SK-N-SH (cell line): Measurements from ENCODE around the gene SLPI. TPM values are rescaled to one million over a fixed set of nuclear protein-coding genes. Genes with fewer than 3 reads are reported as not detected.

Source experiments
- CTCF ChIA-PET: fragments of 300-600, 350-600 bp; formaldehyde crosslinking; extraction: SDS; loops from one replicate; lab custom pipeline; 2021; lab: Yijun Ruan, JAX
- POLR2A ChIA-PET: fragments of 350-600 bp; sonication (Branson Sonifier 250); formaldehyde crosslinking; extraction: SDS; loops from one replicate; lab custom pipeline; 2020; ENCODE audit warnings: antibody characterized with exemption, inconsistent platforms; lab: Yijun Ruan, JAX
- DNase-seq: peaks from one replicate; pipeline ENCODE4 v3.0.0; 2012
- H2AFZ ChIP-seq: fragments of 200-600 bp; sonication (generic); 2 replicates; pipeline ENCODE4 v1.8.1; 2016; ENCODE audit warnings: antibody characterized with exemption, mild to moderate bottlenecking, low read depth
- H3F3A ChIP-seq: fragments of 200-600 bp; sonication (generic); replicated peaks from 2 replicates; pipeline ENCODE3; 2016; ENCODE audit warnings: antibody characterized with exemption, mild to moderate bottlenecking; ENCODE audit not compliant: insufficient read depth
- H3K27ac ChIP-seq, 2 experiments: fragments of 200-500 bp in 1 of 2; fragments of 200-600 bp in 1 of 2; sonication (Bioruptor generic) in 1 of 2; sonication (generic), shearing (Covaris generic) in 1 of 2; 2 replicates each; pipeline versions ENCODE4 v1.5.1 to v1.6.1; 2014 to 2016; ENCODE audit warnings: low read depth in 2 of 2, inconsistent platforms in 1 of 2, low read length in 1 of 2, mild to moderate bottlenecking in 1 of 2, mixed read lengths in 1 of 2
- H3K27me3 ChIP-seq: fragments of 200-600 bp; sonication (generic), shearing (Covaris generic); 2 replicates; pipeline ENCODE4 v1.6.1; 2016; ENCODE audit warnings: mixed run types; ENCODE audit not compliant: insufficient read depth
- H3K36me3 ChIP-seq, 2 experiments: fragments of 200-500 bp in 1 of 2; fragments of 200-600 bp in 1 of 2; sonication (Bioruptor generic) in 1 of 2; sonication (generic) in 1 of 2; replicated peaks in 1 of 2; 2 replicates each; pipeline versions ENCODE3 to v1.5.1; 2014 to 2016; ENCODE audit warnings: low read length in 1 of 2, mild to moderate bottlenecking in 1 of 2; ENCODE audit not compliant: insufficient read depth in 2 of 2, control insufficient read depth in 1 of 2
- H3K4me1 ChIP-seq, 2 experiments: fragments of 200-500 bp in 1 of 2; fragments of 200-600 bp in 1 of 2; sonication (Bioruptor generic) in 1 of 2; sonication (generic), shearing (Covaris generic) in 1 of 2; 2 replicates each; pipeline versions ENCODE4 v1.5.1 to v1.6.1; 2014 to 2016; ENCODE audit warnings: low read depth in 1 of 2, low read length in 1 of 2, mixed run types in 1 of 2; ENCODE audit not compliant: insufficient read depth in 2 of 2, control insufficient read depth in 1 of 2
- H3K4me2 ChIP-seq: fragments of 200-600 bp; sonication (generic), shearing (Covaris generic); 2 replicates; pipeline ENCODE4 v1.6.1; 2017; ENCODE audit warnings: mixed run types
- H3K4me3 ChIP-seq, 2 experiments: fragments of 200-500 bp in 1 of 2; fragments of 200-600 bp in 1 of 2; sonication (Bioruptor generic) in 1 of 2; sonication (generic), shearing (Covaris generic) in 1 of 2; 2 replicates each; pipeline versions ENCODE4 v1.5.1 to v1.8.1; 2014 to 2016; ENCODE audit warnings: low read depth in 2 of 2, inconsistent platforms in 1 of 2, low read length in 1 of 2, mild to moderate bottlenecking in 1 of 2, mixed read lengths in 1 of 2, moderate library complexity in 1 of 2
- H3K79me2 ChIP-seq: fragments of 200-600 bp; sonication (generic); 2 replicates; pipeline ENCODE4 v1.8.1; 2017; ENCODE audit warnings: mild to moderate bottlenecking; ENCODE audit not compliant: insufficient read depth
- H3K9ac ChIP-seq: fragments of 200-600 bp; sonication (generic); 2 replicates; pipeline ENCODE4 v1.6.1; 2017; ENCODE audit warnings: mixed run types
- H3K9me2 ChIP-seq: fragments of 200-600 bp; sonication (generic); 2 replicates; pipeline ENCODE4 v1.6.1; 2017; ENCODE audit warnings: mixed run types
- H3K9me3 ChIP-seq: fragments of 200-600 bp; sonication (generic); 2 replicates; pipeline ENCODE4 v1.6.1; 2017; ENCODE audit warnings: mixed run types, mild to moderate bottlenecking, moderate library complexity
- H4K20me1 ChIP-seq: fragments of 200-600 bp; sonication (generic); 2 replicates; pipeline ENCODE4 v1.6.1; 2017; ENCODE audit warnings: mild to moderate bottlenecking, mixed run types; ENCODE audit not compliant: insufficient read depth
- EZH2phosphoT487 ChIP-seq: fragments of 200-600 bp; sonication (generic); IDR thresholded peaks from 2 replicates; pipeline ENCODE4 v1.6.1; 2017; ENCODE audit warnings: low read depth, mixed run types, mild to moderate bottlenecking, antibody characterized with exemption, moderate library complexity, borderline replicate concordance
- FOSL2 ChIP-seq: IDR thresholded peaks from 2 replicates; pipeline ENCODE4 v1.4.0; 2012; ENCODE audit warnings: low read depth, mild to moderate bottlenecking, moderate library complexity, borderline replicate concordance
- GABPA ChIP-seq: IDR thresholded peaks from 2 replicates; pipeline ENCODE4 v1.4.0; 2012; ENCODE audit warnings: low read depth, mild to moderate bottlenecking
- GATA2 ChIP-seq: sonication (generic); formaldehyde crosslinking; IDR thresholded peaks from 2 replicates; pipeline ENCODE4 v1.5.0; 2020; ENCODE audit warnings: mild to moderate bottlenecking, missing genetic modification reagents
- IRF3 ChIP-seq: fragments of 150-350 bp; IDR thresholded peaks from 2 replicates; pipeline ENCODE4 v1.6.1; 2016; ENCODE audit warnings: mild to moderate bottlenecking, low read depth, low read length
- MXI1 ChIP-seq: IDR thresholded peaks from 2 replicates; pipeline ENCODE4 v1.6.1; 2012; ENCODE audit warnings: mild to moderate bottlenecking, low read depth, low read length, improper control_type of control experiment
- NFIC ChIP-seq: IDR thresholded peaks from 2 replicates; pipeline ENCODE4 v1.4.0; 2012; ENCODE audit warnings: borderline replicate concordance
- RAD21 ChIP-seq: IDR thresholded peaks from 2 replicates; pipeline ENCODE4 v1.6.1; 2012; ENCODE audit warnings: mild to moderate bottlenecking, low read length
- RCOR1 ChIP-seq: fragments of 150-350 bp; IDR thresholded peaks from 2 replicates; pipeline ENCODE4 v1.6.1; 2017; ENCODE audit warnings: antibody characterized with exemption, low read length
- RXRA ChIP-seq: IDR thresholded peaks from 2 replicates; pipeline ENCODE4 v1.4.0; 2012; ENCODE audit warnings: low read depth, mild to moderate bottlenecking, borderline replicate concordance
- SIN3A ChIP-seq: IDR thresholded peaks from 2 replicates; pipeline ENCODE4 v1.6.1; 2012; ENCODE audit warnings: low read depth, mild to moderate bottlenecking, low read length, moderate library complexity, borderline replicate concordance
- SMC3 ChIP-seq: IDR thresholded peaks from 2 replicates; pipeline ENCODE4 v1.6.1; 2012; ENCODE audit warnings: low read depth, low read length, improper control_type of control experiment
- TAF1 ChIP-seq: IDR thresholded peaks from 2 replicates; pipeline ENCODE4 v1.6.1; 2012; ENCODE audit warnings: low read depth, mild to moderate bottlenecking, low read length, moderate library complexity, borderline replicate concordance
- YY1 ChIP-seq: IDR thresholded peaks from 2 replicates; pipeline ENCODE4 v1.4.0; 2012; ENCODE audit warnings: low read depth, mild to moderate bottlenecking
- ZBTB33 ChIP-seq: IDR thresholded peaks from 2 replicates; pipeline ENCODE4 v1.4.0; 2012; ENCODE audit warnings: low read depth, borderline replicate concordance
- WGBS: methylation state at CpG from one replicate; pipeline ENCODE4 v1.1.6; 2017; ENCODE audit warnings: low lambda C conversion rate; 5-methylcytosine and 5-hydroxymethylcytosine counted together
- polyA plus RNA-seq, 3 experiments: library from polyadenylated mRNA; depleted of rRNA; stranded (reverse); fragments of >200 nt; gene quantifications; 2 replicates each; pipeline ENCODE4 v1.2.3, GENCODE V29; 2012
- TF ChIP-seq, protein P1 (sequence below): IDR thresholded peaks from 2 replicates; pipeline ENCODE4 v1.4.0; 2012; ENCODE audit warnings: low read depth, borderline replicate concordance
- TF ChIP-seq, protein P2 (sequence below): fragments of 200-600 bp; sonication (generic); IDR thresholded peaks from 2 replicates; pipeline ENCODE4 v1.6.1; 2017; ENCODE audit warnings: antibody characterized with exemption, mild to moderate bottlenecking, moderate library complexity
- TF ChIP-seq, protein P3 (sequence below): fragments of 150-350 bp; IDR thresholded peaks from 2 replicates; pipeline ENCODE4 v1.6.1; 2017; ENCODE audit warnings: antibody characterized with exemption, low read length, low read depth, borderline replicate concordance

SLPI gene
- polyA plus RNA-seq, 1 of the 3 experiments (the other 2 are of a cell fraction), result not detected

DNA sequence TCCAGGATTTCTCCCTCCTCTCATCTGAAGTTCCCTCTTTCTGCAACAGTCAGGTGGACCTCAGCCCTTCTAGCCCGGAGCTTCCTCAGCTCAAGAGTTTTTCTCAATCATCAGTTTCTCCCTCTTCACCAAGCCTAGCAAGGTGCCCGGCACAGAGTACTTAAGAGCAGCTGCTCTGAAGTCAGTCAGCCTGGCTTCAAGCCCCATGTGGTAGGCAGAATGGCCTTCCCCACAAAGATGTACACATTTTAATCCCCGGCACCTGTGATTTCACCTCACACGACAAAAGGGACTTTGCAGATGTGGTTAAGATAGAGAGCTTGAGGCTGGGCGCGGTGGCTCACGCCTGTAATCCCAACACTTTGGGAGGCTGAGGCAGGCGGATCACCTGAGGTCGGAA is 37.2 kb upstream of the SLPI start:
- no peak for TF ChIP-seq EZH2phosphoT487
- no peak for TF ChIP-seq YY1
- TF ChIP-seq SMC3, result no peak
- no peak for TF ChIP-seq RXRA
- no peak for TF ChIP-seq TAF1
- no peak for TF ChIP-seq ZBTB33
- TF ChIP-seq NFIC, result no peak
- TF ChIP-seq, protein P1, sequence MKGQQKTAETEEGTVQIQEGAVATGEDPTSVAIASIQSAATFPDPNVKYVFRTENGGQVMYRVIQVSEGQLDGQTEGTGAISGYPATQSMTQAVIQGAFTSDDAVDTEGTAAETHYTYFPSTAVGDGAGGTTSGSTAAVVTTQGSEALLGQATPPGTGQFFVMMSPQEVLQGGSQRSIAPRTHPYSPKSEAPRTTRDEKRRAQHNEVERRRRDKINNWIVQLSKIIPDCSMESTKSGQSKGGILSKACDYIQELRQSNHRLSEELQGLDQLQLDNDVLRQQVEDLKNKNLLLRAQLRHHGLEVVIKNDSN, result no peak
- TF ChIP-seq GATA2 (CRISPR knock-in tag), result no peak
- no peak for TF ChIP-seq RCOR1
- TF ChIP-seq IRF3, result no peak
- no peak for TF ChIP-seq MXI1
- ChIA-PET POLR2A (no interaction called here), CTCF (interaction anchor here (0.9 to 7.9 kb wide), 34 partner anchors 12 to 479 kb away, joined by 3 to 113 read pairs (median 4); partner anchors contain the start of genes KCNS1, MATN4, RBPJL and SYS1)
- H3K4me3 ChIP-seq, result no peak overlapping the region
- peaks cover 6% of the 10 kb centered on the region for H3K27me3 ChIP-seq
- no peaks in the 10 kb centered on the region for H3K36me3 ChIP-seq
- H3K4me2 ChIP-seq, result no peak overlapping the region
- H3K79me2 ChIP-seq, result no peaks in the 10 kb centered on the region
- H4K20me1 ChIP-seq, result no peaks in the 10 kb centered on the region
- H3F3A ChIP-seq, result peaks cover 4% of the 10 kb centered on the region
- no peak overlapping the region for H3K9ac ChIP-seq
- no peaks in the 10 kb centered on the region for H3K9me3 ChIP-seq
- 65% methylated on average over 9 of the region's 9 CpGs for WGBS
- H3K4me1 ChIP-seq, result peaks cover 0 to 3% of the 10 kb centered on the region in 2 experiments; a peak in 1 of 4 replicates
- no peak for DNase-seq
- H3K27ac ChIP-seq, result no peak overlapping the region
- H2AFZ ChIP-seq, result no peak overlapping the region
- no peaks in the 10 kb centered on the region for H3K9me2 ChIP-seq

DNA sequence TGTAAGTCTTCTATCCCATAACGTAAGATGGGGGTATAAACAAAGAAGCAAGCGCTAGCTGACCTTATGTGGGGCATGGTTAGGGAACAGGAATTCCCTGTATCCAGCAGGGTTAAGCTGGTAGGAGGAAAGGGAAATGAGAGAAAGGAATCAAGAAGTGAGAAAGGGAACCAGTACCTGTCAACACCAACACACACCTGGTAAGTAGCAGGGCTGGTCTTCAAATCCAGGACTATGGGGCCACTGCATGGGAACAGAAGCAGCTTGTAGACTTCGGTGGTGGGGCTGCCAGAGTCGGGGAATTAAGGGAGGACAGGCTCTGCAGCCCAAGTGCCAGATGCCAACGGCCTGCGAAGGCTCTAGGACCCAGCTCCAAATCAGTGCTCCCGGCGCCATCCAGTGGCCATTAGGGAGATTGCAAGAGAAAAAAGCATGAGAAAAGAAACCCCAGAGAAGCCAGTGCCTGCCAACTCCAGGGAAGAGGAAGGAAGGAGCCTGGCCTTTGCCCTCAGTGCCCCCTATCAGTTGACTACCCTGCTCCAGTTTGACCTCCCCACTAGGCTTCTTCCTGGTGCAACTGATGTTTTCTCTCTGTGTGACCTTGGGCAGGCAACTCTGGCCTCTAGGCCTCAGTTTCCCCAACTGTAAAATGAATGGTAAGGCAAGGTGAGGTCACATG is 36.5 kb upstream of the SLPI start:
- Histone ChIP-seq H3K4me2 (no peak overlapping the region), H3K9ac (no peak overlapping the region), H2AFZ (no peak overlapping the region), H3K79me2 (no peaks in the 10 kb centered on the region), H3K4me3 (no peak overlapping the region; a peak in 1 of 4 replicates), H3F3A (peaks cover 4% of the 10 kb centered on the region), H3K36me3 (no peaks in the 10 kb centered on the region), H3K27ac (no peak overlapping the region), H3K9me3 (no peaks in the 10 kb centered on the region), H4K20me1 (no peaks in the 10 kb centered on the region), H3K9me2 (no peaks in the 10 kb centered on the region), H3K27me3 (peaks cover 6% of the 10 kb centered on the region), H3K4me1 (peaks cover 0 to 3% of the 10 kb centered on the region in 2 experiments; a peak in 1 of 4 replicates)
- ChIA-PET CTCF (interaction anchor here (0.6 to 7.9 kb wide), 55 partner anchors 10 to 480 kb away, joined by 3 to 113 read pairs (median 4); partner anchors contain the start of genes KCNS1, RBPJL and SYS1), POLR2A (no interaction called here)
- WGBS, result 25% methylated on average over 8 of the region's 8 CpGs
- TF ChIP-seq SMC3 (peak; percentile 86), FOSL2 (no peak), IRF3 (no peak), EZH2phosphoT487 (no peak), SIN3A (no peak), RAD21 (peak; percentile 89), GABPA (no peak)
- TF ChIP-seq, protein P2, sequence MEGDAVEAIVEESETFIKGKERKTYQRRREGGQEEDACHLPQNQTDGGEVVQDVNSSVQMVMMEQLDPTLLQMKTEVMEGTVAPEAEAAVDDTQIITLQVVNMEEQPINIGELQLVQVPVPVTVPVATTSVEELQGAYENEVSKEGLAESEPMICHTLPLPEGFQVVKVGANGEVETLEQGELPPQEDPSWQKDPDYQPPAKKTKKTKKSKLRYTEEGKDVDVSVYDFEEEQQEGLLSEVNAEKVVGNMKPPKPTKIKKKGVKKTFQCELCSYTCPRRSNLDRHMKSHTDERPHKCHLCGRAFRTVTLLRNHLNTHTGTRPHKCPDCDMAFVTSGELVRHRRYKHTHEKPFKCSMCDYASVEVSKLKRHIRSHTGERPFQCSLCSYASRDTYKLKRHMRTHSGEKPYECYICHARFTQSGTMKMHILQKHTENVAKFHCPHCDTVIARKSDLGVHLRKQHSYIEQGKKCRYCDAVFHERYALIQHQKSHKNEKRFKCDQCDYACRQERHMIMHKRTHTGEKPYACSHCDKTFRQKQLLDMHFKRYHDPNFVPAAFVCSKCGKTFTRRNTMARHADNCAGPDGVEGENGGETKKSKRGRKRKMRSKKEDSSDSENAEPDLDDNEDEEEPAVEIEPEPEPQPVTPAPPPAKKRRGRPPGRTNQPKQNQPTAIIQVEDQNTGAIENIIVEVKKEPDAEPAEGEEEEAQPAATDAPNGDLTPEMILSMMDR, result peak; percentile 85
- TF ChIP-seq, protein P3, sequence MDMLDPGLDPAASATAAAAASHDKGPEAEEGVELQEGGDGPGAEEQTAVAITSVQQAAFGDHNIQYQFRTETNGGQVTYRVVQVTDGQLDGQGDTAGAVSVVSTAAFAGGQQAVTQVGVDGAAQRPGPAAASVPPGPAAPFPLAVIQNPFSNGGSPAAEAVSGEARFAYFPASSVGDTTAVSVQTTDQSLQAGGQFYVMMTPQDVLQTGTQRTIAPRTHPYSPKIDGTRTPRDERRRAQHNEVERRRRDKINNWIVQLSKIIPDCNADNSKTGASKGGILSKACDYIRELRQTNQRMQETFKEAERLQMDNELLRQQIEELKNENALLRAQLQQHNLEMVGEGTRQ, result no peak
- DNase-seq, result peak; percentile 83
